NAMALWA (cell line): ENCODE results near the gene KLHDC8A.
"Not testable (repeated sequence)": the region's sequence is repeated elsewhere in the genome, so short reads cannot be mapped to it uniquely, and the experiment has no call there.

Experiments
- DNase-seq: peaks from one replicate; pipeline ENCODE4 v3.0.0-alpha.2; 2015; ENCODE audit warnings: low spot score

KLHDC8A gene

GRCh38 chr1:205371871-205372660 lies 15.3 kb upstream of the KLHDC8A start:
- no peak for DNase-seq

- no peak for DNase-seq
Observed at GRCh38 chr1:205370780-205371179, 14.1 kb upstream of the KLHDC8A start.

- DNase-seq, result no peak
Observed at GRCh38 chr1:205369701-205370123, 13.0 kb upstream of the KLHDC8A start.

- DNase-seq, result no peak
Observed at GRCh38 chr1:205368478-205368877, 11.8 kb upstream of the KLHDC8A start.

- DNase-seq, result no peak
Observed at GRCh38 chr1:205365945-205366463, 9.3 kb upstream of the KLHDC8A start.

- DNase-seq, result not testable (repeated sequence)
Observed at GRCh38 chr1:205365086-205365485, 8.4 kb upstream of the KLHDC8A start.

GRCh38 chr1:205360891-205361290 lies 4.2 kb upstream of the KLHDC8A start:
- DNase-seq, result no peak

GRCh38 chr1:205359771-205360565 lies 3.2 kb upstream of the KLHDC8A start:
- no peak for DNase-seq

GRCh38 chr1:205358579-205358978 lies 1.9 kb upstream of the KLHDC8A start:
- DNase-seq, result no peak

GRCh38 chr1:205357567-205357966 lies 845 bp upstream of the KLHDC8A start:
- no peak for DNase-seq

GRCh38 chr1:205355075-205355453 lies 1.7 kb downstream of the KLHDC8A start:
- DNase-seq, result no peak

- DNase-seq, result peak; percentile 81
Observed at GRCh38 chr1:205354259-205355074, 2.3 kb downstream of the KLHDC8A start.

GRCh38 chr1:205353612-205354011 lies 3.1 kb downstream of the KLHDC8A start:
- no peak for DNase-seq

GRCh38 chr1:205353191-205353590 lies 3.5 kb downstream of the KLHDC8A start:
- no peak for DNase-seq

- DNase-seq, result no peak
Observed at GRCh38 chr1:205351984-205352713, 4.6 kb downstream of the KLHDC8A start.

- DNase-seq, result no peak
Observed at GRCh38 chr1:205350691-205351141, 6.0 kb downstream of the KLHDC8A start.

GRCh38 chr1:205350124-205350523 lies 6.6 kb downstream of the KLHDC8A start:
- no peak for DNase-seq

- no peak for DNase-seq
Observed at GRCh38 chr1:205348554-205349487, 7.9 kb downstream of the KLHDC8A start.

GRCh38 chr1:205346956-205347574 lies 9.7 kb downstream of the KLHDC8A start:
- no peak for DNase-seq

- DNase-seq, result no peak
Observed at GRCh38 chr1:205345761-205346160, 11.0 kb downstream of the KLHDC8A start.
